ENCODE results near the gene HVCN1.

GRCh38 chr12:110728628-110729027 lies 39.7 kb upstream of the HVCN1 start:
- no peak for TF ChIP-seq CTCF (IDR thresholded peaks at IDR 0.05; ENCODE audit: control extremely low read depth in 1 of 3, insufficient read depth in 1 of 3, low read depth in 1 of 3, low read length in 3 of 3)
- no peak for TF ChIP-seq EZH2 (IDR thresholded peaks at IDR 0.05; ENCODE audit: low read depth, low read length, severe bottlenecking)
- TF ChIP-seq POLR2A (IDR thresholded peaks at IDR 0.05; ENCODE audit: control extremely low read depth in 1 of 2, low read depth in 2 of 2, low read length in 2 of 2) = no peak
- TF ChIP-seq SIRT6 (IDR thresholded peaks at IDR 0.05; ENCODE audit: low read length) = no peak

Measured in H1 (cell line).